GM15510 (cell line): ENCODE results near the gene ABCC8.

Source experiments
- POLR2A ChIP-seq: IDR thresholded peaks from 3 replicates; pipeline ENCODE4 v1.6.1; 2011; ENCODE audit warnings: borderline replicate concordance; ENCODE audit not compliant: insufficient read length; ENCODE audit errors: extremely low read depth

The ABCC8 gene

GRCh38 chr11:17511571-17511970 is 34.9 kb upstream of the ABCC8 start:
- no peak for TF ChIP-seq POLR2A

- TF ChIP-seq POLR2A, result no peak
These were observed 34.0 kb upstream of the ABCC8 start for GRCh38 chr11:17510507-17511206.

GRCh38 chr11:17508791-17509190 is 32.1 kb upstream of the ABCC8 start:
- no peak for TF ChIP-seq POLR2A

- TF ChIP-seq POLR2A, result no peak
These were observed 31.7 kb upstream of the ABCC8 start for GRCh38 chr11:17508306-17508705.

GRCh38 chr11:17507773-17508172 is 31.1 kb upstream of the ABCC8 start:
- TF ChIP-seq POLR2A, result no peak

- TF ChIP-seq POLR2A, result no peak
These were observed 30.3 kb upstream of the ABCC8 start for GRCh38 chr11:17506942-17507341.

- no peak for TF ChIP-seq POLR2A
These were observed 29.7 kb upstream of the ABCC8 start for GRCh38 chr11:17506314-17506713.

- no peak for TF ChIP-seq POLR2A
These were observed 28.5 kb upstream of the ABCC8 start for GRCh38 chr11:17505146-17505545.

- no peak for TF ChIP-seq POLR2A
These were observed 27.9 kb upstream of the ABCC8 start for GRCh38 chr11:17504330-17505107.

- no peak for TF ChIP-seq POLR2A
These were observed 26.0 kb upstream of the ABCC8 start for GRCh38 chr11:17502630-17503029.

GRCh38 chr11:17500673-17501072 is 24.0 kb upstream of the ABCC8 start:
- TF ChIP-seq POLR2A, result no peak

GRCh38 chr11:17498475-17498874 is 21.8 kb upstream of the ABCC8 start:
- no peak for TF ChIP-seq POLR2A

GRCh38 chr11:17498058-17498457 is 21.4 kb upstream of the ABCC8 start:
- TF ChIP-seq POLR2A, result no peak

- TF ChIP-seq POLR2A, result no peak
These were observed 19.8 kb upstream of the ABCC8 start for GRCh38 chr11:17496406-17496805.

- no peak for TF ChIP-seq POLR2A
These were observed 17.4 kb upstream of the ABCC8 start for GRCh38 chr11:17494019-17494418.

GRCh38 chr11:17490938-17491337 is 14.3 kb upstream of the ABCC8 start:
- no peak for TF ChIP-seq POLR2A
